Mesenchymal stem cell (in vitro differentiated cells and primary cell): ENCODE measurements around the gene GALNT13.

Experiments
- DNase-seq: peaks from one replicate; pipeline ENCODE4 v3.0.0-alpha.2; 2013
- H2AFZ ChIP-seq: one replicate; pipeline ENCODE4 v1.6.1; 2013; ENCODE audit warnings: low read depth, mild to moderate bottlenecking, control low read depth, inconsistent platforms, low read length, moderate library complexity
- H2AK5ac ChIP-seq: 2 replicates; pipeline ENCODE4 v1.6.1; 2013; ENCODE audit warnings: low read length, moderate library complexity, mild to moderate bottlenecking, inconsistent platforms; ENCODE audit not compliant: severe bottlenecking
- H2BK120ac ChIP-seq: one replicate; pipeline ENCODE4 v1.6.1; 2013; ENCODE audit warnings: low read depth, mild to moderate bottlenecking, inconsistent platforms, low read length, moderate library complexity
- H2BK12ac ChIP-seq, 2 experiments: one replicate each; pipeline ENCODE4 v1.6.1; 2013; ENCODE audit warnings: inconsistent platforms in 2 of 2, low read length in 2 of 2, mild to moderate bottlenecking in 2 of 2, moderate library complexity in 2 of 2, control low read depth in 1 of 2
- H2BK15ac ChIP-seq: one replicate; pipeline ENCODE4 v1.6.1; 2013; ENCODE audit warnings: mild to moderate bottlenecking, low read depth, inconsistent platforms; ENCODE audit not compliant: poor library complexity, severe bottlenecking
- H2BK5ac ChIP-seq: 2 replicates; pipeline ENCODE4 v1.6.1; 2013; ENCODE audit warnings: low read depth, mild to moderate bottlenecking, low read length, control low read depth, inconsistent platforms; ENCODE audit not compliant: poor library complexity, severe bottlenecking
- H3K14ac ChIP-seq, 2 experiments: one replicate each; pipeline ENCODE4 v1.6.1; 2013; ENCODE audit warnings: inconsistent platforms in 2 of 2, low read length in 2 of 2, control low read depth in 1 of 2, mild to moderate bottlenecking in 1 of 2, moderate library complexity in 1 of 2
- H3K18ac ChIP-seq, 2 experiments: one replicate each; pipeline ENCODE4 v1.6.1; 2013; ENCODE audit warnings: inconsistent platforms in 2 of 2, low read length in 2 of 2, control low read depth in 1 of 2, low read depth in 1 of 2, mild to moderate bottlenecking in 1 of 2
- H3K23ac ChIP-seq, 2 experiments: one replicate each; pipeline ENCODE4 v1.6.1; 2013; ENCODE audit warnings: inconsistent platforms in 2 of 2, low read length in 2 of 2, mild to moderate bottlenecking in 2 of 2, moderate library complexity in 2 of 2, control low read depth in 1 of 2
- H3K27ac ChIP-seq: 2 replicates; pipeline ENCODE4 v1.5.1; 2013; ENCODE audit warnings: mild to moderate bottlenecking, moderate library complexity, low read length, control low read depth, inconsistent platforms; ENCODE audit not compliant: poor library complexity, severe bottlenecking
- H3K27me3 ChIP-seq, 2 experiments: 2 replicates each; pipeline versions ENCODE4 v1.6.1 to v1.7.0; 2013; ENCODE audit warnings: low read length in 2 of 2, mild to moderate bottlenecking in 2 of 2, moderate library complexity in 2 of 2, control low read depth in 1 of 2, inconsistent platforms in 1 of 2; ENCODE audit not compliant: control insufficient read depth in 1 of 2, insufficient read depth in 1 of 2
- H3K36me3 ChIP-seq, 2 experiments: 2 replicates each; pipeline versions ENCODE4 v1.6.1 to v1.7.0; 2013; ENCODE audit warnings: low read length in 2 of 2, control low read depth in 1 of 2, inconsistent platforms in 1 of 2, low read depth in 1 of 2, mild to moderate bottlenecking in 1 of 2; ENCODE audit not compliant: insufficient read depth in 2 of 2, control insufficient read depth in 1 of 2
- H3K4ac ChIP-seq, 2 experiments: one replicate each; pipeline ENCODE4 v1.6.1; 2013; ENCODE audit warnings: inconsistent platforms in 2 of 2, low read length in 2 of 2, mild to moderate bottlenecking in 2 of 2, moderate library complexity in 2 of 2, control low read depth in 1 of 2, low read depth in 1 of 2
- H3K4me1 ChIP-seq: 2 replicates; pipeline ENCODE4 v1.6.1; 2013; ENCODE audit warnings: low read depth, low read length, control low read depth; ENCODE audit not compliant: control insufficient read depth, insufficient read depth
- H3K4me2 ChIP-seq: 2 replicates; pipeline ENCODE4 v1.6.1; 2013; ENCODE audit warnings: low read length, mild to moderate bottlenecking, inconsistent platforms; ENCODE audit not compliant: poor library complexity, severe bottlenecking
- H3K4me3 ChIP-seq, 2 experiments: 2 replicates each; pipeline versions ENCODE4 v1.5.1 to v1.7.0; 2013; ENCODE audit warnings: low read length in 2 of 2, mild to moderate bottlenecking in 2 of 2, control low read depth in 1 of 2, low read depth in 1 of 2; ENCODE audit not compliant: insufficient read depth in 1 of 2
- H3K79me1 ChIP-seq: replicated peaks from 2 replicates; pipeline ENCODE4 v1.6.1; 2013; ENCODE audit warnings: mild to moderate bottlenecking, control low read depth, low read length, inconsistent platforms; ENCODE audit not compliant: poor library complexity, severe bottlenecking
- H3K9ac ChIP-seq: 2 replicates; pipeline ENCODE4 v1.7.0; 2013; ENCODE audit warnings: mild to moderate bottlenecking, low read length, moderate library complexity
- H3K9me3 ChIP-seq: 2 replicates; pipeline ENCODE4 v1.7.0; 2013; ENCODE audit warnings: mild to moderate bottlenecking, low read length; ENCODE audit not compliant: control insufficient read depth
- H4K8ac ChIP-seq: one replicate; pipeline ENCODE4 v1.6.1; 2013; ENCODE audit warnings: inconsistent platforms, mild to moderate bottlenecking, low read length, moderate library complexity
- H4K91ac ChIP-seq: one replicate; pipeline ENCODE4 v1.6.1; 2013; ENCODE audit warnings: mild to moderate bottlenecking, low read length, inconsistent platforms
- WGBS: methylation state at CpG from one replicate; pipeline ENCODE4 v1.1.7; 2013; ENCODE audit warnings: mixed read lengths; 5-methylcytosine and 5-hydroxymethylcytosine counted together

Gene GALNT13

DNA sequence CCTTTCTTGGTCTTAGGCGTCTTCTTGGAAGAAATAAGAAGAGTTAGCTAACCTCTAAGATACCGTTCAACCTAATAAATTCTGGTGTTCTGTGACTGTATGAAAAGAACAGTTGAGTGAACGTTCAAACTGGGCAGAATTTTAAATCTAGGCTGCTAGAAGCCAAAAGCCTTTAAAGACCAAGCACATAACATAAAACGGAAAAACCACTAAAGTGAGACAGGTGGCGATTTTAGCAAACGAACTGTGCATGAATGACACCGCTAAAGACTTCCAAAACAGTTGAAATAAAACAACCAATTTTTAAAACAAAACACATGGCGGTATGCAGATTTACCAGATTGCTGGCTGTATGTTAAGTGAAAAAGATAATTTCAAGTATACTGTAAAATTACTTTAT is 73.1 kb downstream of the GALNT13 start:
- Histone ChIP-seq H3K23ac (no peak overlapping the region), H3K36me3 (no peaks in the 10 kb centered on the region), H3K27me3 (no peaks in the 10 kb centered on the region), H2BK5ac (no peak overlapping the region), H3K9me3 (no peaks in the 10 kb centered on the region), H3K18ac (no peak overlapping the region), H2BK15ac (no peak overlapping the region), H3K4ac (no peak overlapping the region), H3K4me1 (peaks cover 3% of the 10 kb centered on the region), H3K79me1 (no peaks in the 10 kb centered on the region), H2BK120ac (no peak overlapping the region), H2AFZ (no peak overlapping the region), H2AK5ac (no peak overlapping the region), H3K4me3 (no peak overlapping the region), H2BK12ac (no peak overlapping the region), H3K4me2 (no peak overlapping the region), H3K9ac (no peak overlapping the region), H4K8ac (no peak overlapping the region), H4K91ac (no peak overlapping the region), H3K14ac (no peak overlapping the region), H3K27ac (no peak overlapping the region)
- 92% methylated on average over 5 of the region's 8 CpGs for WGBS
- DNase-seq: no peak

- H2BK15ac ChIP-seq: no peak overlapping the region
- no peak overlapping the region for H2BK120ac ChIP-seq
- no peak overlapping the region for H2AFZ ChIP-seq
- H3K4ac ChIP-seq: no peak overlapping the region
- H3K79me1 ChIP-seq: no peaks in the 10 kb centered on the region
- H4K91ac ChIP-seq: no peak overlapping the region
- H3K4me2 ChIP-seq: no peak overlapping the region
- H3K4me1 ChIP-seq: no peaks in the 10 kb centered on the region
- no peak overlapping the region for H4K8ac ChIP-seq
- H3K27me3 ChIP-seq: no peaks in the 10 kb centered on the region
- no peak overlapping the region for H2BK5ac ChIP-seq
- H3K4me3 ChIP-seq: no peak overlapping the region
- no peaks in the 10 kb centered on the region for H3K9me3 ChIP-seq
- no peak overlapping the region for H3K14ac ChIP-seq
- H3K36me3 ChIP-seq: no peaks in the 10 kb centered on the region
- H3K18ac ChIP-seq: no peak overlapping the region
- H3K9ac ChIP-seq: no peak overlapping the region
- H3K27ac ChIP-seq: no peak overlapping the region
- H2AK5ac ChIP-seq: no peak overlapping the region
- H2BK12ac ChIP-seq: no peak overlapping the region
- no peak for DNase-seq
- no peak overlapping the region for H3K23ac ChIP-seq
Measured at GRCh38 chr2:153946036-153946435, 74.3 kb downstream of the GALNT13 start.

DNA sequence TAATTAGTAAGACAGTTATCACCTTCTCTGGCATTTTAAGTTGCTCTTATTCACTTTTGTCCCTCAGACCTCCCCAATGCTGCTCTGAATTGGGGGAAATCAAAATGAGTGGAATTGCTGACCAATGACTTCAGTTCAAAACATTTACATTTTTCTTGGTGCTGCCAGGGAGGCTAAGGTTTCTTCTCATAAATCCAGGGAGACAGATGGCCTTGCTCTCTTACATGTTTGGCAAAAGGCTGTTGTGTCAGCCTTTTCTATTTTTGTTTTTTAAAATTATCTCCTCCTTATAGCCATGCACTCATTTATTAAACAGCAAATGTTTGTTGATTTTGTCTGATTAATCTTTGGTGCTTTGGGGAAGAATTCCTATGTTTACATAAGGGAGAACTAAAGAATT is 82.0 kb downstream of the GALNT13 start:
- Histone ChIP-seq H2BK12ac (no peak overlapping the region), H2BK5ac (no peak overlapping the region), H3K14ac (no peak overlapping the region), H4K8ac (no peak overlapping the region), H3K4me2 (no peak overlapping the region), H3K18ac (no peak overlapping the region), H3K79me1 (no peaks in the 10 kb centered on the region), H2BK15ac (no peak overlapping the region), H3K9ac (no peak overlapping the region), H2AFZ (no peak overlapping the region), H3K27me3 (no peaks in the 10 kb centered on the region), H3K36me3 (no peaks in the 10 kb centered on the region), H3K4me1 (no peaks in the 10 kb centered on the region), H2BK120ac (no peak overlapping the region), H3K4ac (no peak overlapping the region), H3K4me3 (no peak overlapping the region), H3K23ac (no peak overlapping the region), H2AK5ac (no peak overlapping the region), H3K27ac (no peak overlapping the region), H4K91ac (no peak overlapping the region), H3K9me3 (no peaks in the 10 kb centered on the region)
- DNase-seq: no peak

- H2BK120ac ChIP-seq: no peak overlapping the region
- DNase-seq: peak; percentile 33
- H3K9ac ChIP-seq: no peak overlapping the region
- H2AFZ ChIP-seq: no peak overlapping the region
- no peak overlapping the region for H2BK15ac ChIP-seq
- H3K4ac ChIP-seq: no peak overlapping the region
- H3K27me3 ChIP-seq: no peaks in the 10 kb centered on the region
- no peaks in the 10 kb centered on the region for H3K9me3 ChIP-seq
- no peaks in the 10 kb centered on the region for H3K36me3 ChIP-seq
- H3K14ac ChIP-seq: no peak overlapping the region
- H4K8ac ChIP-seq: no peak overlapping the region
- H2AK5ac ChIP-seq: no peak overlapping the region
- no peak overlapping the region for H3K4me3 ChIP-seq
- no peak overlapping the region for H3K4me2 ChIP-seq
- no peak overlapping the region for H3K27ac ChIP-seq
- no peaks in the 10 kb centered on the region for H3K79me1 ChIP-seq
- H3K23ac ChIP-seq: no peak overlapping the region
- H4K91ac ChIP-seq: no peak overlapping the region
- H2BK12ac ChIP-seq: no peak overlapping the region
- no peaks in the 10 kb centered on the region for H3K4me1 ChIP-seq
- no peak overlapping the region for H3K18ac ChIP-seq
- H2BK5ac ChIP-seq: no peak overlapping the region
- no CpG with 5 or more reads among the region's 1 CpG for WGBS
Measured at GRCh38 chr2:153963256-153963655, 91.5 kb downstream of the GALNT13 start.
